Measurements from ENCODE around the gene PDCL2.
"Not testable (repeated sequence)": the region's sequence is repeated elsewhere in the genome, so short reads cannot be mapped to it uniquely, and the experiment has no call there.

Gene PDCL2

GRCh38 chr4:55582773-55583172 is 9.3 kb downstream of the PDCL2 start:
- not testable (repeated sequence) for DNase-seq

GRCh38 chr4:55578341-55579010 is 13.6 kb downstream of the PDCL2 start:
- DNase-seq = no peak

- DNase-seq = no peak
These were observed 16.5 kb downstream of the PDCL2 start for GRCh38 chr4:55575513-55575912.

- DNase-seq = no peak
These were observed 17.8 kb downstream of the PDCL2 start for GRCh38 chr4:55574252-55574651.

DNA sequence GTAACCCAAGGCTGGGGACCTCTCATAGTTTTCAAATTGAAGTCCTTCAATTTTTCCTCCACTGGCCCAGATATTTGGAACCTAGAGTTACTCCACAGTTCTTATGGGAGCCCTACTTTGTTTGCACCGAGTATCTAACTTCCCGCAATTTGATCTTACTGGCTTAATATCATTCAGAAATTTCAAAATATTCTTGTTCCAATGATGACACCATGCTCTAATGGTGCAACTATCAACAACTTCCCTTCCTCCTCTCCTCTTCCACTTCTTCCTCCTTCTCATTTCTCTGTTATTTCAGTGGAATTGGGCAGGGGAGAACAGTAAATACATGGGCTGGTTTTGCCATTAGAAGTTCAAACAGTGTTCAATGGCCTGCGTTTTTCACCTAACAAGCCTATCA is 20.2 kb downstream of the PDCL2 start:
- DNase-seq = no peak

- DNase-seq = no peak
These were observed 23.0 kb downstream of the PDCL2 start for GRCh38 chr4:55568905-55569504.

- DNase-seq = no peak
These were observed 30.2 kb downstream of the PDCL2 start for GRCh38 chr4:55561889-55562288.

- no peak for DNase-seq
These were observed 31.9 kb downstream of the PDCL2 start for GRCh38 chr4:55560096-55560495.

- DNase-seq = no peak
These were observed 37.5 kb downstream of the PDCL2 start for GRCh38 chr4:55554453-55555030.

DNA sequence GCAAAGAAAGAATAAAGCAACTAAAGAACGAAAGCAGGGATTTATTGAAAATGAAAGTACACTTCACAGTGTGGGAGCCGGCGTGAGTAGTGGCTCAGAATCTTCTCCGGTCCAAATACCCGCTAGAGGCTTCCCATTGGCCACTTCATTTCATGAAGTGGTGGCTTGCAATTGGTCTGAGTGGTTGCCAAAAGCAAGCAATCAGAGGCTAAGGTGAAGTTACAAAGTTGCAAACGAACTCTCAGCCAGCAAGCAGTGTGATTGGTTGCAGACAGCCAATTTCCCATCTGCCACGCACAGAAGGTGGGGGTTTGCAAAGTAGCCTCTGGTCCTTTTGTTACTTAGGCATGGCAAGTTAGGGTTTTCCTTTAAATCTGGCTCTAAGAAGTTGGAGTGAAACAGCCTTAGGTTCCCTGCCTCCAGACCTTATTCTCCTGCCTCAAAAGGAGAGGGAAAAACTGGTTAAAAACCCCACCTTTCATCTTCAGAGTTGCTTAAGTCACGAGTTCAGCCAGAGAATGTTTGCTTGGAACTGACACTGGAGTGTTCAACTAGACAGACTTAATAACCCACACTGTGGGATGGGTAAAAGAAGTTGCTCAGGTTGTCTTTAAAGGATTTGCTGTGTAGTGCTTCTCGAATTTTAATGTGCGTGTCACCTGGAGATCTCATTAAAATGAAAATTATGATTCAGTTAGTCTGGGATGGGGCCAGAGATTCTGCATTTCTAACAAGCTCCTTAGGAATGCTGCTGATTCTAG is 38.4 kb downstream of the PDCL2 start:
- no peak for DNase-seq

DNA sequence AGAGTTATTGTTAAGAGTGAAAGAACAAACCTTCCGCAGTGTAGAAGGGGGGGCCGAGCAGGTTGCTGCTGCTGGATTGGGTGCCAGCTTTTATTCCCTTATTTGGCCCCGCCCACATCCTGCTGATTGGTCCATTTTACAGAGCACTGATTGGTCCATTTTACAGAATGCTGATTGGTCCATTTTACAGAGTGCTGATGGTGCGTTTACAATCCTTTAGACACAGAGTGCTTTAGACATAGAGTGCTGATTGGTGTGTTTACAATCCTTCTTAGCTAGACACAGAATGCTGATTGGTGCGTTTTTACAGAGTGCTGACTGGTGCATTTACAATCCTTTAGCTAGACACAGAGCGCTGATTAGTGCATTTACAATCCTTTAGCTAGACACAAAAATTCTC is 40.1 kb downstream of the PDCL2 start:
- DNase-seq = not testable (repeated sequence)

DNA sequence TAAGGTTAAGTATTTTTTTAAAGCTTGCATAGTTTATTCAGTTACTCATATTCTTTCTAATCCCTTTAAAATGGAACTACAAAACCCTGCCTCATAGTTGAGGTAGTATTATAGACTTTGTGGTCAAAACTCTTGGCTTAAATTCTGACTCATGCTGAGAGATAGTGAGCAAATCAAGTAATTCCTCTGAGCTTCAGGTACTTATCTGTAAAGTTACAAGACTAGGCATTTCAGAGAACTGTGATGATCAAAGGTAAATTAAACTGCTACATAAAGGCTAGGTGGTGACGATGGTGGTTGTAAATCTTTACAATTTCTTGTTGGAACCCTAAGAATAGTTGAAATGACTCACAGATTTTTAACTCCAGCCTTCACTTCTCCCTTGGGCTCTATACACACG is 42.2 kb downstream of the PDCL2 start:
- DNase-seq = no peak

GRCh38 chr4:55547918-55548317 is 44.1 kb downstream of the PDCL2 start:
- no peak for DNase-seq

DNA sequence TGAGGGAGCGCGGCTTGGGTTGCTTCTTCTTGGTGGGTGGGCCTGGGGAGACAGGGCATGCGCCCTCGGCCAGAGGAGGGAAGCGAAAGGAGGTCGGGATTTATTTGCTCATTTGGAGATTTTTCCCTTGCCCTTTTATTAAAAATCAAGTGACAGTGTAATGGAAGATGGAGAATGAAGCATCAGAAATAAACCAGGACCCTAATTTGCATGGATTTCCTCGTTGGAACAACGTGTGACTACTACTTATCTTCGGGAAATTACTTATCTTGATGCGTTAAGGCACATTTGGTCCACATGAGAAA is 44.6 kb downstream of the PDCL2 start:
- DNase-seq = no peak

DNA sequence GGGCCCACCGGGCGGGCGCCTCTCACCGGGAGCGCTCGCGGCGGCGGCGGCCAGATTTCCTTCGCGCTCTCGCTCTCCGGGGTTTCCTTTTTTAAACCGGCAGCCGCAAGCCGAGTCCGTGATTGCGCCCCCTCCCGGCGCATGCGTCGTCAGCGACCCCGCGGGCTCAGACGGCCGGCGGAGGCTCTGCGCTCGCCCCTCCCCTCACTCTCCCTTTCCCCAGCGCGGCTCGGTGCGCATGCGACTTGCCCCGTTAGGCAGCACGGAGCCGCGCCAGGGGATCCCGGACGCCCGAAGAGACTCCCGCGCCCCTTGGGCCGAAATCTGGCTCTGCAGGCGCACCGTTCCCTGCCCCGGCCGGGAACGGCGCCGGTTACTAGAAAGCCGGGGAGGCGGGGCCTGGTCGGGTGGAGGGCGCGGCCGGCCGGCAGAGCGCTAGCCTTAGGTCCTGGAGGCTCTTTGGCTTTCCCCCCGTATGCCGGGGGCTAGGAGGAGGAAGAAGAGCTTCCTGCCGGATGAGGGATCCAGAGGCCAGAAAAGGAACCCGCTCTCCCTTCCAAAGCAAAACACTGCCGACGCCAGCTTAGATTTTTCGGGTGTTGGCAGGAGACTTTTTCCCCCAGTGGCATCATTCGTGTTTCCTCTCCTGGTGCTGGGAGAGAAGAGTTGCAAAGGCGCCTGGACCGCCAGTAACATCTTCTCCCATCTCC is 45.1 kb downstream of the PDCL2 start, which contains the start of gene CLOCK:
Gene CLOCK (minus strand): TSS at position 154 of the 710 bp plus-strand sequence. CDS start 64,124 bp downstream, outside the sequence.
- DNase-seq = peak; percentile 72

DNA sequence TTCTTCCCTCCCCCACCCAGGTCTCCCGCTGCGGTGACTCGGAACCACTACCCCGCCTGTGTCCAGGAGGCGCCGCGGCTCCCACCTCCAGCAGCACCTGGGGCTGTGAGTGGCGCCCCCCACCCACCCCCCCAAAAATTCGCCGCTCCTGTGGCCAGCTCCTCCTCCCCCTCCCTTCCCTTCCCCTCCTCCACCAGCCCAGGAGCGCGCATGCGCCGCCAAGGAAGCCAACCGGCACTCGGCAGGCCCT is 45.6 kb downstream of the PDCL2 start:
- no peak for DNase-seq

DNA sequence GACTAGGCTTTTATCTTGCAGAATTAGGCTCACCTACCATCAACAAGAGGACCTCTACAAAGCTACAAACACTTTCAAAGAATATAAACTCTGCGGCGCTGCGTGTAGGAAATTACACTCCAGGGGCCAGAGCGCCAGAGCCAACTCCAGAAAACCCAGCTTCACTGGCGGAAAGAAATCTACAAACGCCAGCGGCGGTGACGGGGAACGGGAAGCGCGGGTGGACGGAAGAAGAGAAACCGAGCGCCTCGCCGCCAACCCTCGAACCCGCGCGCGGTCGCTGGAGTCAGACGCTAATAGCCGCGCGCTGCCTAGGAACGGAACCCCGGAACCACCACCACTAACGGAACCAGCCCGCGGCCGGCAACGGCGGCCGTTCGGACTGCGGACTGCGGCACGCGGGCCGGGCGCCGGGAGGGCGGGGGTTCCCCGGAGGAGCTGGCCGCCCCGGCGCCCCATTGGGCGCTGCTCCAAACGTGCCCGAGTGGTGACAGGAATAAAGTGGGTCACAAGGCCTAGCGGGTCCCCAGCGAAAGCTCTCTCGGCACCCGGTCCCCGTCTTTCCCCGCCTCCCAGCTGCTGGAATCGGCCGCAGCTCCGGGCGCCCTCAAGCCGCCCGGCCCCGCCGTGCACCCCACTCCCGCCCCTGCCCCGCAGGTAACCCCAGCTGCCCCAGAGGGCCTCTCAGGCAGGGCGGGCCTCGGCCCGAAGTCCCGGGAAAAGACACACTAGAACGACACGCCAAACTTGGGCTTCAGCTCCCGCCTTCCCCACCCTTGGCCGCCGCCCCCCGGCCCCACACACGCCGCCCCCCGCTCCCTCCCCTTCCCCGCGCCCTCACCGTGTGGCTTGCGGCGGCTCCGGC is 46.2 kb downstream of the PDCL2 start:
- DNase-seq = peak; percentile 42

DNA sequence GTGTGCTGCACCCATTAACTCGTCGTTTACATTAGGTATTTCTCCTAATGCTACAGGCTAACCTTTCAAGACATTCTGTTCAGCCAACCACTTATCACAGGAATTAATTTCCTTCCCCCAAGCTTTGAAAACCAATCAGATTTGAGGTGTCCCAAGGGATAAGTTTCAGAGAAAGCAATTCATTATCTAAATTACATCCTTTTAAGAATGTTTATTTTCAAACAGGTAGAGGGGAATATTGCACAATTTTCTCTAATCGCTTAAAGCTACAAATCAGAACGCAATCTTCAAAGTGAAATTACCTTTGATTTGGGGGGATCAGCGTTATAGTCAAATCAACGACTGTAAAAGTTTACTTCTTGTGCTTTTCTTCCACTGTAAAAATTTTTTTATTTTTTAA is 46.9 kb downstream of the PDCL2 start:
- no peak for DNase-seq

DNA sequence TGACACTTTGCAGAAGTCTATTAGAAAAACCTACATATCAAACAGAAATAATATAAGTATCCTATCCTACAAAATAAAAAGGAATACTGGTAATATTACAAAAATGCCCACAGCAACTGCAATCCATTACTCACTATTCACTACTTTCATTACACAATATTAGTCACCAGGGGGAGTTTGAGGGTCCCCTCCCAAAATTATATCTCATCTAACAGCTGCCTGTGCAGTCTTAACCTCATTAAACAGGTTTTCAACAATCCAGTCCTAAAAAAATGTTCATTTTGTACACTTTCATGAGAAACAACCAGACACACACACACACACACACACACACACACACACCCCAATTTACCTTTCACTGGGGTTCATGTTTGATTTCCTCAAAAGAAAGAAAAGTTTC is 48.2 kb downstream of the PDCL2 start:
- DNase-seq = no peak

DNA sequence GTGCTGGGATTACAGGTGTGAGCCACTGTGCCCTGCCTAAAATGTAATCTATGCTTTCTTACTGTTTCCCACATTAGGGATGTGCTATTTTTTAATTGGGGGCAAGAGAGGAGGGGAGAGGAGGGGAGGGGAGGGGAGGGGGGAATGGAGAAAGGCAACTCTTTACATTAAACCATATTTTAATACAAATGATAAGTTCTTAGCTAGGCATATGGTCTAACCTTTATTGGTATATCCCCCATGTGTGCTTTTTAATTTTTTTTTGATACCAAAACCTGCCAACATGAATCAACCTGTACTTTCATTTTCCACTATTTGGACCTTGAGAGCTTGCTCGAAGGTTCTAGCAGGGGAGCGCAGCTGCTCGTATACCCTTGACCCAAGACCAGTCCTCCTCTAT is 51.8 kb downstream of the PDCL2 start:
- DNase-seq = no peak

- no peak for DNase-seq
These were observed 52.4 kb downstream of the PDCL2 start for GRCh38 chr4:55539658-55540057.

- DNase-seq = no peak
These were observed 53.5 kb downstream of the PDCL2 start for GRCh38 chr4:55538531-55538930.

GRCh38 chr4:55534306-55534705 is 57.7 kb downstream of the PDCL2 start:
- DNase-seq = no peak

Measured in activated T-cell treated with anti-CD3 and anti-CD28 coated beads for 4 hours (primary cell).